ENCODE results near the gene ZNF236.

DNA sequence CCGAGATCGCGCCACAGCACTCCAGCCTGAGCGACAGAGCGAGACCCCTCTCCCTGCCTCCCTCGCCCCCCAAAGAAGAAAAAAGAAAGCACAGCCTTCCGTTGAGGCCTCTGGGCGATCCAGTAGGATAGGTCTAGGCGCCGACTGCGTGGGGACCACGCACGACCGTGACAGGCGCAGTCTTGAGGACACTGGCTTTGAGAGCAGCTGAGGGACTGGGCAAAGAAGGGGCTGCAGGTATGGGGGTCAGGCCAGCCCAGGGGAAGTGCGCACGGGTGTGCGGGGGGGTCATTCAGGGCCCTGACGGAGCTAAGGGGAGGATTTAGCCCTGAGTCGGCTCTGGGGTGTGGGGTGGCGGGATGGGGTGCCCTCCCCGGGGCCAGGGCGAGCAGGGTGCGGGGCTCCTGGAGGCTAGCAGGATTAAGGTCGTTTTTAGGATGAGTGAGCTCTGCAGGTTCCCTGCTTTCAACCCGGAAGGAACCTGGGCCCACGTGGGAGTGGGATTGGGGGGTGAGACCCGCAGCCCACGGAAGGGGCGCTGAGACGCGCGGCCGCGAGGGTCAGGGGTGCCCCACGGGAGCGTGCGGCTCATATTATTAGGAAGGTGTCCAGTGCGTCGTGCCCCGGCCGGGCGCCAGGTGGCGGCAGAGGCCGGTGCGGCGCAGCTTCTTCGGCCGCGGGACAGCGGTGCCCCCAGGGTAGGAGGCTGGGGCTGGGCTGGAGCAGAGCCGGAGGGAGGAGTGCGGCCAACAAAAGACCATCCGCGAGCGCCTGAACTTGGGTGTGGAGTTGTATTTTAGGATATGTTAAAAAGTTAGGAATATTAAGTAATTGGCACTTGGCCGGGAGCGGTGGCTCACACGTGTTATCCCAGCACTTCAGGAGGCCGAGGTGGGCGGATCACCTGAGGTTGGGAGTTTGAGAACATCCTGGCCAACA, 20.5 kb upstream of the ZNF236 start:
- TF ChIP-seq, protein P1, sequence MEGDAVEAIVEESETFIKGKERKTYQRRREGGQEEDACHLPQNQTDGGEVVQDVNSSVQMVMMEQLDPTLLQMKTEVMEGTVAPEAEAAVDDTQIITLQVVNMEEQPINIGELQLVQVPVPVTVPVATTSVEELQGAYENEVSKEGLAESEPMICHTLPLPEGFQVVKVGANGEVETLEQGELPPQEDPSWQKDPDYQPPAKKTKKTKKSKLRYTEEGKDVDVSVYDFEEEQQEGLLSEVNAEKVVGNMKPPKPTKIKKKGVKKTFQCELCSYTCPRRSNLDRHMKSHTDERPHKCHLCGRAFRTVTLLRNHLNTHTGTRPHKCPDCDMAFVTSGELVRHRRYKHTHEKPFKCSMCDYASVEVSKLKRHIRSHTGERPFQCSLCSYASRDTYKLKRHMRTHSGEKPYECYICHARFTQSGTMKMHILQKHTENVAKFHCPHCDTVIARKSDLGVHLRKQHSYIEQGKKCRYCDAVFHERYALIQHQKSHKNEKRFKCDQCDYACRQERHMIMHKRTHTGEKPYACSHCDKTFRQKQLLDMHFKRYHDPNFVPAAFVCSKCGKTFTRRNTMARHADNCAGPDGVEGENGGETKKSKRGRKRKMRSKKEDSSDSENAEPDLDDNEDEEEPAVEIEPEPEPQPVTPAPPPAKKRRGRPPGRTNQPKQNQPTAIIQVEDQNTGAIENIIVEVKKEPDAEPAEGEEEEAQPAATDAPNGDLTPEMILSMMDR (IDR thresholded peaks at IDR 0.05), result peak; percentile 65 to 96 (median 80)
- TF ChIP-seq POLR2A (IDR thresholded peaks at IDR 0.05), result no peak
